GM06990 (cell line): ENCODE data around the gene OR2V2.

ENCODE experiments used
- DNase-seq: peaks from one replicate; pipeline ENCODE4 v3.0.0-alpha.2; 2011; ENCODE audit not compliant: insufficient read length; ENCODE audit errors: extremely low read depth
- H3K27me3 ChIP-seq: replicated peaks from 2 replicates; pipeline ENCODE4 v1.6.0; 2011; ENCODE audit warnings: low read length; ENCODE audit not compliant: control insufficient read depth, insufficient read depth
- H3K36me3 ChIP-seq: 2 replicates; pipeline ENCODE4 v1.5.1; 2011; ENCODE audit warnings: low read length; ENCODE audit not compliant: control insufficient read depth, insufficient read depth
- H3K4me3 ChIP-seq: replicated peaks from 2 replicates; pipeline ENCODE4 v1.5.1; 2011; ENCODE audit warnings: low read depth, mild to moderate bottlenecking, control low read depth, low read length
- TF ChIP-seq, protein P1 (sequence below): IDR thresholded peaks from 2 replicates; pipeline ENCODE4 v1.5.1; 2011; ENCODE audit warnings: low read length, control low read depth, mild to moderate bottlenecking, inconsistent platforms; ENCODE audit not compliant: insufficient read depth, poor library complexity, severe bottlenecking

The OR2V2 gene

DNA sequence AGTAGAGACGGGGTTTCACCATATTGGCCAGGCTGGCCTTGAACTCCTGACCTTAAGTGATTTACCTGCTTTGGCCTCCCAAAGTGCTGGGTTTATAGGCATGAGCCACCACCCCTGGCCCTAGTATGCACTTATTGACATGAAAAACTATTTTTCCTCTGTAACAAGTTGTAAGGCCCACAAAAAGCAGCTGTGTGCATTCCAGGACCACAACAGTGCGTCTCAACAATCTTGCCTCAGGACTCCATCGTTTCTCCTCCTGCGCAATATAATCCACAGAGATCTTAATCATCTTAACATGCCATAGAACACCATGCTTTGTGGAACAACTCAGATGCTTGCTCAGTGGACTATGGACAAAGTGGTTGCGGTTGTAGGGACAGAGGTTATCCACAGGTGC, 26.6 kb upstream of the OR2V2 start:
- TF ChIP-seq, protein P1, sequence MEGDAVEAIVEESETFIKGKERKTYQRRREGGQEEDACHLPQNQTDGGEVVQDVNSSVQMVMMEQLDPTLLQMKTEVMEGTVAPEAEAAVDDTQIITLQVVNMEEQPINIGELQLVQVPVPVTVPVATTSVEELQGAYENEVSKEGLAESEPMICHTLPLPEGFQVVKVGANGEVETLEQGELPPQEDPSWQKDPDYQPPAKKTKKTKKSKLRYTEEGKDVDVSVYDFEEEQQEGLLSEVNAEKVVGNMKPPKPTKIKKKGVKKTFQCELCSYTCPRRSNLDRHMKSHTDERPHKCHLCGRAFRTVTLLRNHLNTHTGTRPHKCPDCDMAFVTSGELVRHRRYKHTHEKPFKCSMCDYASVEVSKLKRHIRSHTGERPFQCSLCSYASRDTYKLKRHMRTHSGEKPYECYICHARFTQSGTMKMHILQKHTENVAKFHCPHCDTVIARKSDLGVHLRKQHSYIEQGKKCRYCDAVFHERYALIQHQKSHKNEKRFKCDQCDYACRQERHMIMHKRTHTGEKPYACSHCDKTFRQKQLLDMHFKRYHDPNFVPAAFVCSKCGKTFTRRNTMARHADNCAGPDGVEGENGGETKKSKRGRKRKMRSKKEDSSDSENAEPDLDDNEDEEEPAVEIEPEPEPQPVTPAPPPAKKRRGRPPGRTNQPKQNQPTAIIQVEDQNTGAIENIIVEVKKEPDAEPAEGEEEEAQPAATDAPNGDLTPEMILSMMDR: no peak
- no peaks in the 10 kb centered on the region for H3K36me3 ChIP-seq
- no peak for DNase-seq
- no peak overlapping the region for H3K4me3 ChIP-seq
- H3K27me3 ChIP-seq: no peaks in the 10 kb centered on the region

DNA sequence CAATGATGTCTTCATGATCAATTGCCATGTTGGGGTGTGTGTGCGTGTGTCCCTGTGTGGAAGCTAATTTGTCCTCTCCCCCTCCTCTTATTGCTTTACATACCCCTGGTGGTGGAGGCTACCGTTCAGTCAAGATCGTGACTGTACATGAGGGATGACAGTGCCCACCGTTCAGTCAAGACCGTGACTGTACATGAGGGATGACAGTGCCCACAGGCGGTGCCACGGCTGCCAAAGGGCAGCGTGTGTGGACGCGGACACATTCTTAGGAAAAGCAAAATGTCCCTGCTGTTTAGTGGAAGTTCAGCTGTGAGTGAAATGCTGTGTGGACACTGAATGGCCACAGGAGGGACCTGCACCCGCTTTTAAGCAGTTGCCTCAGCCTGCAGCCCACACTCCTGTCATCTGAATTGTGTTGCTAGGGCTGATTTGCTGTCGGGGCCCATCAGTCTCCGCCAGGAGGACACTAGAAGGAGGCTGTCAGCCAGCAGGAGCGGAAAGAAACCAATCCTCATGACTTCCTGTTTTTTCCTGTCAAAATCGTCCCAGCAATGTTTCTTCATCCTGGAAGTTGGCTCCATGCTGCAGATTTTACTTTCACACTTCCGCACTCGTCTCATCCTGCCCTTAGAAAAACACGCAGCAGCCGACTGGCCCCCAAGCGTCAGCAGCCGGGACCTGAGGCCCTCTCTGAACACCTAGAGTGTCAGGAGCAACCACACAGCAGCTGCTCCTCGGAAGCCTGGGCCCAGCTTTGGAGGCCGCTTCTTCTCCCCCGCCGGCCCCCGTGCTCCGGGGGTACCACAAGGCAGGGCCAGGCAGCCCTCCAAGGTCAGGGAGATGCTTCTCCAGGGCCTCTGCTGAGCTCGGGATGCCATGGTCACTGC, 25.5 kb upstream of the OR2V2 start:
- TF ChIP-seq, protein P1: no peak
- H3K4me3 ChIP-seq: no peak overlapping the region
- H3K27me3 ChIP-seq: no peaks in the 10 kb centered on the region
- no peaks in the 10 kb centered on the region for H3K36me3 ChIP-seq
- no peak for DNase-seq

DNA sequence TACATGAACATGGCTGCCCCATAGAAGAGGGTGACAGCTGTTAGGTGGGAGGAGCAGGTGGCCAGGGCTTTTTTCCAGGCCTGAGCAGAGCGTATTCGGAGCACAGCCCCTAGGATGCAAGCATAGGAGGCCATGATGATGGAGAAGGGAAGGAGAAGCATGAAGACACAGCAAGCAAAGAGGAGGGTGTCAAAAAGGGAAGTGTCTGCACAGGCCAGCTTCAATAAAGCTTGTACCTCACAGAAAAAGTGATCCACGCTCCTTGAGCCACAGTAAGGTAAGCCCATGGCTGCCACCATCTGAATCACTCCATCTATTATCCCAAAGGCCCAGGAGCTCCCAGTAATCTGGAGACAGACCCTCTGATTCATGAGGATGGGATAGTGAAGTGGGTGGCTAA, 22.9 kb upstream of the OR2V2 start:
- H3K27me3 ChIP-seq: no peaks in the 10 kb centered on the region; the same call in 1 of the 2 replicates
- DNase-seq: no peak
- no peaks in the 10 kb centered on the region for H3K36me3 ChIP-seq
- H3K4me3 ChIP-seq: no peak overlapping the region
- TF ChIP-seq, protein P1: no peak

DNA sequence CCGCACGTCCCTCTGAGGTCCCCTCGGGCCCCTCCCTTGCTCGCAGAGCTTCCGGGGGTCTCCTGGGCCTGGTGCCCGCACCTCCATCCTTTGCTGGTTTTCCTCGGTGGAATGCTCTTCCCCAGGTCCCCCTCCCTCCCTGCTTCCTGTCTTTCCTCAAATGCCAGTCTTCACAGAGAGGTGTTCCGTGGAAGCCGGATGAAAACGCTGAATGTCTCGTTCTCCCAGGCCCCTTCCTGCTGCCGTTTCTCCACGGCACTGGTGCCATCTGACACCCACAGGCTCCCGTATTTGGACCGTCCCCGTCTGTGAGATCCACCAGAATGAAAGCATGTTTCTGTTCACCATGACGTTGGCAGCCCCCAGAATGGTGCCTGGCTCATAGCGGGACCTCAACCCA, 20.5 kb upstream of the OR2V2 start:
- Histone ChIP-seq H3K27me3 (no peaks in the 10 kb centered on the region; the same call in 1 of the 2 replicates), H3K4me3 (no peak overlapping the region), H3K36me3 (no peaks in the 10 kb centered on the region)
- TF ChIP-seq, protein P1: no peak
- no peak for DNase-seq

DNA sequence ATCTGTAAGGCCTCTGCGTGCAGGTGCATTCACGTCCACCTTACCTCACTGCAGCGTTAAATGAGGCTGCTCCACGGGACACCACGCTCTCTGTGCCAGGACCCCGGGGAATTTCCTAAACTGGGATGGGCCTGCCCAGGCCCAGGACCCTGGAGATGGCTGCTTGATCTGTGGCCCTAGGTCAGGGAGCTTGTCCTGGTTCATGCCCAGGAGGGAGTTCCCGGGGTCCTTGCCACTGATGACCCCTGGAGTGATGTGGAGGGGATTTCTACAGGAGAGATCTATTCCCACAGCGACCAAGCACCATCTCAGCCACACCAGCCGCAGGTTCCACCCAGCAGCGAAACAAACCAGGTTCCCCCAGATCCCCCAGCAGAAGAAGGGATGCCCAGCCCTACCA, 19.9 kb upstream of the OR2V2 start:
- no peak for DNase-seq
- TF ChIP-seq, protein P1: no peak
- Histone ChIP-seq H3K27me3 (no peaks in the 10 kb centered on the region; the same call in 1 of the 2 replicates), H3K36me3 (no peaks in the 10 kb centered on the region), H3K4me3 (no peak overlapping the region)
